T follicular helper cell (primary cell): ENCODE data around the gene PSPN.
"Not testable (repeated sequence)": the region's sequence is repeated elsewhere in the genome, so short reads cannot be mapped to it uniquely, and the experiment has no call there.

Experiments
- DNase-seq: peaks from one replicate; pipeline ENCODE4 v3.0.0-alpha.2; 2020; ENCODE audit warnings: low read depth

PSPN gene

DNA sequence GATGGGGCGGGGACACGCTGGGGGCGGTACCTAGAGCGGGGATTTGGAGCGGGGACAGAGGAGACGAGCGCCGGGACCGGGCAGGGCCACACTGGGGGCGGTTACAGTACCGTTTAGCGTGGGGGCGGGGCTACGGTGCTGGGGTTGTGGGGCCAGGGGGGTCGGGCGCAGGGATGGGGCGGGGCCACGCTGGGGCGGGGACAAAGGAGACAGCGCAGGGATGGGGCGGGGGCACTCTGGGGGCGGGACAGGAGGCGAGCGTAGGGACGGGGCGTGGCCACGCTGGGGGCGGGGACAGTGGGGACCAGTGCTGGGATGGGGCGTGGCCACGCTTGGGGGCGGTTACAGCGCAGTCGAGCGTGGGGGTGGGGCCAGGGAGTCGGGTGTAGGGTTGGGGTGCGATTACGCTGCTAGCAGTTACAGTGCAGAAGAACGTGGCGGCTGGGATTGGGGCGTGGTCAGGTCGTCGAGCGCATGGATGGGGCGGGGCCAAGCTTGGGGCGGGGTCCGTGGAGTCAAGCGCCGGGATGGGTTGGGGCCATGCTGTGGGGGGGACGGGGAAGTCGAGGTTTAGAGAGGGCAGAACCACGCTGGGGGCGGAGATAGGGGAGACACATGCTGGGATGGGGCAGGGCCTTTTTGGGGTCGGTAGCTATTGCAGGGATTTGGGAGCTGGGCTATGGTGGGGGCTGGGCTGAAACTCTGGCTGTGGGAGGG is 2.5 kb downstream of the PSPN start:
- DNase-seq = peak; percentile 97

DNA sequence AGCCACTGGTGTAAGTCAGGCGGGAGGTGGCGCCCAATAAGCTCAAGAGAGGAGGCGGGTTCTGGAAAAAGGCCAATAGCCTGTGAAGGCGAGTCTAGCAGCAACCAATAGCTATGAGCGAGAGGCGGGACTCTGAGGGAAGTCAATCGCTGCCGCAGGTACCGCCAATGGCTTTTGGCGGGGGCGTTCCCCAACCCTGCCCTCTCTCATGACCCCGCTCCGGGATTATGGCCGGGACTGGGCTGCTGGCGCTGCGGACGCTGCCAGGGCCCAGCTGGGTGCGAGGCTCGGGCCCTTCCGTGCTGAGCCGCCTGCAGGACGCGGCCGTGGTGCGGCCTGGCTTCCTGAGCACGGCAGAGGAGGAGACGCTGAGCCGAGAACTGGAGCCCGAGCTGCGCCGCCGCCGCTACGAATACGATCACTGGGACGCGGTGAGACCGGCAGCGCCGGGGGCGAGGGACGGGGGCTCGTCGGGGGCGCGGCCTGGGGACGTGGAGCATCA is 3.1 kb downstream of the PSPN start, which contains the start of gene ALKBH7:
ALKBH7 (plus strand) TSS at position 201 of the 502 bp plus-strand sequence; CDS start at position 228, 27 bp downstream.
- peak; percentile 96 for DNase-seq

DNA sequence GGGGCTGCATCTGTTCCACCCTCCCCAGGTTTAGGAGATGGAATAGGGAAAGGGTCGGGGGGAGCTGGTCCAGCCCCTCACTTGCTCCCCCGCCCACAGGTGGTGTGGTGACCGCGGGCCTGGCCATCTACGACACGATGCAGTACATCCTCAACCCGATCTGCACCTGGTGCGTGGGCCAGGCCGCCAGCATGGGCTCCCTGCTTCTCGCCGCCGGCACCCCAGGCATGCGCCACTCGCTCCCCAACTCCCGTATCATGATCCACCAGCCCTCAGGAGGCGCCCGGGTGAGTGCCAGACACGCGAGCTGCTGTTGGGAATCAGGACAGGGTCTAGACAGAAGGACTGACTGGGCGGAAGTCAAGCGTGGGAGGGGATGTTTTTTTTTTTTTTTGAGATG is 11.4 kb downstream of the PSPN start:
- no peak for DNase-seq

DNA sequence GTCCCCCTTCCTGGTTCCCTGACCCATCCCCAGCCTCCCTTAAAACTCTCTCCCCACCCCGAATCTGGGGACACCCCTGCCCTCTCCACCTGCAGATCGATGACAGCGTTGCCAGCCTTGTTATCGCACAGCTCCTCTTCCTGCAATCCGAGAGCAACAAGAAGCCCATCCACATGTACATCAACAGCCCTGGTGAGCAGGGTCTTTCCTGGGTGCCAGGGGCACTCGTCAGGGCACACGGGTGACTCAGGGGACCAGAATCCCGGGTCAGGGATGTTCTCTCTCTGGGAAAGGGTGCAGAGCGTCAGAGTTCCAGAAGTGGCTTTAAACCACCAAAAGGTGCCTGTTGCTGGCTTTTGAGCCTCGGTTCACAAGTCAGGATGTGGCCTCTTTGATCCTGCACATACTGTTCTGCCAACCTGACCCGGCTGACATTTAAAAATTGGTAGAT is 13.4 kb downstream of the PSPN start:
- DNase-seq = peak; percentile 32

DNA sequence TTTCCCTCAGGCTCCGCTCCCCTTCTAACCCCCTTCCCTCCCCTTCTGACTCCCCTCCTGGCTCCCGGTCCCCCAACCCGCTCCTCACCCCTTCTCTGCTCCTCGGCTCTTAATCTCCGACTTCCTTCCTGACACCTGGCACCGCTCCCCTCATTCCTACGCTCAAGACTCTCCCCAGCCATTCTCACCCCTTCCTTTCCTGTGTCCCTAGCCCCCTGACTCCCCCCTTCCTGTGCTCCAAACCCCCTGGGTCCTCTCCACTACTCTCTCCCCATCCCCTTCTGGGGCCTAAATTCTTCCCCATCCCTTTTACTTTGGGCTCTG is 13.7 kb downstream of the PSPN start:
- no peak for DNase-seq

DNA sequence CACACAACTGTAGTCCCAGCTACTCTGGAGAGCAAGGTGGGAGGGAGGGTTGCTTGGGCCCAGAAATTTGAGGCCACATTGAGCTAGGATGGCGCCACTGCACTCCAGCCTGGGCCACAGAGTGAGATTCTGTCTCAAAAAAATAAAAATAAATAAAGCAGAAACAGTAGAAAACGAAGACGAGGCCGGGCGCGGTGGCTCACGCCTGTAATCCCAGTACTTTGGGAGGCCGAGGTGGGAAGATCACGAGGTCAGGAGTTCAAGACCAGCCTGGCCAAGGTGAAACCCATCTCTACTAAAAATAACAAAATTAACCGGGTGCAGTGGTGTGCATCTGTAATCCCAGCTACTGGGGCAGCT is 14.9 kb downstream of the PSPN start:
- not testable (repeated sequence) for DNase-seq

DNA sequence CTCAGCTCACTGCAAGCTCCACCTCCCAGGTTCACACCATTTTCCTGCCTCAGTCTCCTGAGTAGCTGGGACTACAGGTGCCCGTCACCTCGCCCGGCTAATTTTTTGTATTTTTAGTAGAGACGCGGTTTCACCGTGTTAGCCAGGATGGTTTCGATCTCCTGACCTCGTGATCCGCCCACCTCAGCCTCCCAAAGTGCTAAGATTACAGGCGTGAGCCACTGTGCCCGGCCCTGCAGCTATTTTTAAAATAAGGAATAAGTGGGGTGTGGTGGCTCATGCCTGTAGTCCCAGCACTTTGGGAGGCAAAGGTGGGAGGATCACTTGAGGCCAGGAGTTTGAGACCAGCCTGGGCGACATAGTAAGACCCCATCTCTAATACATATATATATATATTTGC is 15.3 kb downstream of the PSPN start:
- not testable (repeated sequence) for DNase-seq

DNA sequence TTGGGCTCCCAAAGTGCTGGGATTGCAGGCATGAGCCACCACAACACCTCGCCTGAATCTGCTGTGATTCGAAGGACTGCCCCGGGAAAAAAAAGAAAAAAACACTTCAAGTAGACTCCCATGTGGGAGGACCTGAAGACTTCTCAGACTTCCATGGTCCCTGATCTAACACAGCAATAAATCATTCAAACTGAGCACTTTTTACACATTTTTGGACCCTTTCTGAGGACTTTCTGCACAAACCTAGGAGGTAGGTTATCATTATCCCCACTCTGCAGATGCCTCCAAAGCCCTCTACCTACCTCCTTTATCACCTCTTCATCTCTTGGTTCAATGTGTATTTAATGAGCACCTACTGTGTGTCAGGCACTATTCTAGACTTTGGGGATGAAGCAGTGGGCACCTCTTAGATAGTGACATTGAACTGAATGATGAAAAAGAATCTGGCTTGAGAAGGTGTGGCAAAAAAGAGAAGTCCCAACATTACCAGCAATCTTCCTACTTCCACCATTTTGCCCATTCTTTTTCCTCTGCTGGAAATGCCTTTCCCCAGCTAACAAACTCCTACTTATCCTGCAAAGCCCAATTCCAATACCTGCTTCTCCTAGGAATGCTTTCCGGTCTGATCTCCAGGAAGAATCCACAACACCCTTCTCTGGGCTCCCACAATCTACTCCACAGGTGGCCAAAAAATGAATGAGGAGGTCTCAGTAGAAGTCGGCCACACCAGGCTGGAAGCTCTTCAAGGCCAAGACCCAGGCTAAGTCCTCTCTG is 16.0 kb downstream of the PSPN start:
- no peak for DNase-seq

DNA sequence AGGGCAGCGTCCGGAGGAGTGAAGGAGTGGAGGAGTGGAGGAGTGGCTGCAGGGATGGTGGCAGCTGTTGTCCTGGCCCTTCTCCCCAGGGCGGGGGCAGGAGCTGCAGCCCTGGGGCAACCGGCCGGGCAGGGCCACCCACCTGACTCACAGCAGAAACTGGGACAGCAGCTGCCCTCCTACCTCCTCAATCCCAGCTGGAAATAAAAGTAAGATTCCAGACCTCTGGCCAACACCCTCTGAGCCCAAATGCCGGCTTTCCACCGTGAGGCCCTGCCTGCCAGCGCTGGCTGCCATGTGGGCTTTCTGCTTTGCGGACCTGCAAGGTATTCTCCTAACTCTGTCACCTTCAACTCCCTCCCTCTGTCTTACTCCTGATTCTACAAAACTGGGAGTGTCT is 17.7 kb downstream of the PSPN start:
- DNase-seq = no peak

DNA sequence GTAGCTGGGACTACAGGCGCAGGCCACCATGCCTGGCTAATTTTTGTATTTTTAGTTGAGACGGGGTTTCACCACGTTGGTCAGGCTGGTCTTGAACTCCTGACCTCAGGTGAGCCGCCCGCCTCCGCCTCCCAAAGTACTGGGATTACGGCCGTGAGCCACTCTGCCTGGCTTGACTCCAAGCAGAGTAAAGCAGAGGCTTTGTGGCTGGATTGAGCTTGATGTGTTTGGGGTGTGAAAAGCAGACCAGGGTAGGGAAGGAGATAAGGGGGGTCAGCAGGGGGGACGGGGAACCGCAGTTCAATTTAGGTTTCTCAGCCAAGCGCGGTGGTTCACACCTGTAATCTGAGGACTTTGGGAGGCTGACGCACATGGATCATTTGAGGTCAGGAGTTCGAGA is 18.6 kb downstream of the PSPN start:
- DNase-seq = no peak

DNA sequence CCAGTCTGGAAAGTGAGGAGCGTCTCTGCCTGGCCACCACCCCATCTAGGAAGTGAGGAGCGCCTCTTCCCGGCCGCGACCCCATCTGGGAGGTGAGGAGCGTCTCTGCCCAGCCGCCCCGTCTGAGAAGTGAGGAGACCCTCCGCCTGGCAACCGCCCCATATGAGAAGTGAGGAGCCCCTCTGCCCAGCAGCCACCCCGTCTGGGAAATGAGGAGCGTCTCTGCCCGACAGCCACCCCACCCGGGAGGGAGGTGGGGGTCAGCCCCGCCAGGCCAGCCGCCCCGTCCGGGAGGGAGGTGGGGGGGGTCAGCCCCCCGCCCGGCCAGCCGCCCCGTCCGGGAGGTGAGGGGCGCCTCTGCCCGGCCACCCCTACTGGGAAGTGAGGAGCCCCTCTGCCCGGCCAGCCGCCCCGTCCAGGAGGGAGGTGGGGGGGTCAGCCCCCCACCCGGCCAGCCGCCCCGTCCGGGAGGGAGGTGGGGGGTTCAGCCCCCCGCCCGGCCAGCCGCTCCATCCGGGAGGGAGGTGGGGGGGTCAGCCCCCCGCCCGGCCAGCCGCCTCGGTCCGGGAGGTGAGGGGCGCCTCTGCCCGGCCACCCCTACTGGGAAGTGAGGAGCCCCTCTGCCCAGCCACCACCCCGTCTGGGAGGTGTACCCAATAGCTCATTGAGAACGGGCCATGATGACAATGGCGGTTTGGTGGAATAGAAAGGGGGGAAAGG is 20.3 kb downstream of the PSPN start:
- not testable (repeated sequence) for DNase-seq

DNA sequence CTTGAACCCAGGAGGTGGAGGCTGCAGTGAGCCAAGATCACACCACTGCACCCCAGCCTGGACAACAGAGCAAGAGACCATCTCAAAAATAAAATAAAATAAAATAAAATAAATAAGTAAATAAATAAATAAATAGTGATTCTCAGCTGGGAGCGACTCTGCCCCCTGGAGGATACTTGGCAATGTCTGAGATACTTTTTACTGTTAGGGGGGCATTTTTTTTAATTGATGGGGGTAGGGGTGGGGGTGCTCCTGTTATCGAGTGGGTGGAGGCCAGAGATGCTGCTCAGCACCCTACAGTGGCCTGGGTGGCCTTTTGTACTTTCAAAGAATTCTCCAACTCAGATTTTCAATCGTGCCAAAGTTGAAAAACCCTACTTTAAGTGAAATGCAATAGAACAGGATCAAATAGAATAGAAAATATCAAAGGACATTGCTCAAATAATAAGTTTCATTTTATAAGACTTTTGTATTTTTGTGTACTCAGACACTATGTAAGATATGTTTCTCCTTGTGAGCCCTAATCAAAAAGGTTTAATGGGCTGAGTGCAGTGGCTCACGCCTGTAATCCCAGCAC is 21.5 kb downstream of the PSPN start:
- no peak for DNase-seq

DNA sequence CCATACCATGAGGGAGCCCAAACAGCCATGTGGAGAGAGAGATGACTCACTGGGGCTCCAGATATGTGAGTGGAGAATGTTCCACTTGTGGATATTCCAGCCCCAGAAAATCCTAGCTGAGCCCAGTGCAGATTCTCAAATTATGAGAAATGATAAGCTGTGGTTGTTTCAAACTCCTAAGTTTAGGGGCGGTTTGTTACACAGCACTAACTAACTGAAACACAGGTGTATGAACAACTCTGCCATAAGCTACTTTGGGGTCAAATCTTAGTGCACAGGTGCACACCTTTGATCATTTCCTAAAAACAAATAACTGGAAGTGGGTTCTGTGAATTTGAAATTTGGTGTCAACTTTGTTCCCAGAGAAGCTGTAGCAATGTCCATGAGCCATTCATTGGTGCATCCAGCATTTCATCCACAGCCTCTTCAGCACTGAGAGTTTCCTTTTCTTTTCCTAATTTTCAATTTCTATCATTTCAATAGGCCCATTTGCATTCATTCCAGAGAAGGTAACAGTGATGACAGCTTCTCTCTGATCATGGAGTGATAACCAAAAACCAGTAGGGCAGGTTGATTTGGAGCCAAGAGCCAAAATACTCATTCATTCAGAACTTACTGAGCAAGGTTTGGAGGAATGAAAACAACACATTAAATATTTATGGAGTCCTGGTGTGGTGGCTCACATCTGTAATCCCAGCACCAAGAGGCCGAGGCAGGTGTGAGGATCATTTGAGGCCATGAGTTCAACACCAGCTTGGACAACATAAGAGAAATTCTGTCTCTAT is 23.2 kb downstream of the PSPN start:
- DNase-seq = no peak

DNA sequence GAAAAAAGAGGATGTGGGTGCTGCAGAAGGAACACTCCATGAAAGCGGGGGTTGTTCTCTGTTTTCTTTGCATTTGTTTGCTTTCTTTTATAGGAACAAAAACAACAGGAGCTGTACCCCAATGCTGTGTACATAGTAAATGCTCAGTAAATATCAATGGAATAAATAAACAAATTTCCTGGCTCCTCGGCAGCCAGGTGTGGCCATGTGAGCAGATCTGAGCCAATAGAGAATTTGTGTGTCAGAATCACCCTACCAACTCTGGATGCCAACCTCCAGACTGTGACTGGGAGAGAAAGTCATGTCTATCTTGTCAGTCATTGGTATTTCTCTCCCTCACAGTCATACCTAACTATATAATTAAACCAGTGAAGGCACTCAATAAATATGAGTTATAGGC is 25.0 kb downstream of the PSPN start:
- no peak for DNase-seq

DNA sequence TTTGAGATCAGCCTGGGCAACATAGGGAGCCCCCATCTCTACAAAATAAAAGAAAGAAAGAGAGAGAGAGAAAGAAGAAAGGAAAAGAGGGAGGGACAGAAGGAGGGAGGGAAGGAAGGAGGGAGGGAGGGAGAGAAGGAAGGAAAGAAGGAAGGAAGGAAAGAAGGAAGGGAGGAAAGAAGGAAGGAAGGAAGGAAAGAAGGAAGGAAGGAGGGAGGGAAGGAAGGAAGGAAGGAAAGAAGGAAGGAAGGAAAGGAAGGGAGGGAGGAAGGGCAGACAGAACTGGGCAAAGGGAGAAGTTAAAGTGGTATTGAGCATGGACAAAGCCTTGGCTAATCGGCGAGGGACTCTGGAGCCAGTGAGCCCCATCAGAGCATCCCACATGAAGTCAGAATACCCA is 26.5 kb downstream of the PSPN start:
- not testable (repeated sequence) for DNase-seq

DNA sequence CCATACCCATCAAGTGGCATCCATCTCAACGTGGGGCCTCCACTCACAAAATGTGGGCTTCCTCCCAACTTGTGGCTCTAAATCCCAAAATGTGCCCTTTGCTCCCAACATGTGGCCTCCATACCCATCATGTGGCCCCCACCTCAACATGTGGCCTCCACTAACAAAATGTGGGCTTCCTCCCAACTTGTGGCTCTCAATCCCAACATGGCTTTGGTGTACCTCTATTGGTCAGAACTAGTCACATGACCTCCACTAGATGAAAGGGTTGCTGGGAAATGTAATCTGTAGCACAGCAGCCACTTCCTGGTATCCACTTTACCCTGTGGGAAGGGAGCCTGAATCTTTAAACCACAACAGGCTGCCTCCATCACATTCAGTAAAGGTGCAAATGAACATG is 32.3 kb downstream of the PSPN start:
- no peak for DNase-seq

DNA sequence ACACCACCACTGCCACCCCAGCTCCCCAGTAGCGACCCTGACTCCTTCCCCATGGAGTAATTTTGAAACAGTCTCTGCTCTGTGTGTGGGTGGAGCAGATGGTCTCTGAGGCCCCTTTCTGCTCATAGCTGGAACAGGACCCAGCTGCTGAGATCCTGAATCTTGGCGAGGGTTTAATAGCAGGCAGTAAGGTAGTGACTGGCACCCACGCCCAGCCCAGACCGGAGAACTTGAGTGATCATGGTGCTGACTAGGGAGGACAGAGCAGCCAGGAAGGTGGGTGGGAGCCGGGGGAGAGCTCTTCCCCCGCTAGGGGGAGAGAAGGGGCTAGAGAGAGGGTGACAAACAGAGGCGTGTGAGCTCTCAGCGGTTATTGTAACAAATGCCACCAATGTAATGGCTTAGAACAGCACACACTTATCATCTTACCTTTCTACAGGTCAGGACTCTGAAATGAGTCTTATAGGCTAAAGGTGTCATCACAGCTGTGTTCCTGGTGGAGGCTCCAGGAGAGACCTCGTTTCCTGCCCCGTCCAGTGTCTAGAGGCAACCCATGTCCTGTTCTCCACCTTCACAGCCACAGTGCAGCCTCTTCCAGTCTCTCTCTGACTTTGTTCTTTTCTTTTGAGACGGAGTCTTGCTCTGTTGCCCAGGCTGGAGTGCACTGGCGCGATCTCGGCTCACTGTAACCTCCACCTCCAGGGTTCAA is 35.1 kb downstream of the PSPN start:
- no peak for DNase-seq

DNA sequence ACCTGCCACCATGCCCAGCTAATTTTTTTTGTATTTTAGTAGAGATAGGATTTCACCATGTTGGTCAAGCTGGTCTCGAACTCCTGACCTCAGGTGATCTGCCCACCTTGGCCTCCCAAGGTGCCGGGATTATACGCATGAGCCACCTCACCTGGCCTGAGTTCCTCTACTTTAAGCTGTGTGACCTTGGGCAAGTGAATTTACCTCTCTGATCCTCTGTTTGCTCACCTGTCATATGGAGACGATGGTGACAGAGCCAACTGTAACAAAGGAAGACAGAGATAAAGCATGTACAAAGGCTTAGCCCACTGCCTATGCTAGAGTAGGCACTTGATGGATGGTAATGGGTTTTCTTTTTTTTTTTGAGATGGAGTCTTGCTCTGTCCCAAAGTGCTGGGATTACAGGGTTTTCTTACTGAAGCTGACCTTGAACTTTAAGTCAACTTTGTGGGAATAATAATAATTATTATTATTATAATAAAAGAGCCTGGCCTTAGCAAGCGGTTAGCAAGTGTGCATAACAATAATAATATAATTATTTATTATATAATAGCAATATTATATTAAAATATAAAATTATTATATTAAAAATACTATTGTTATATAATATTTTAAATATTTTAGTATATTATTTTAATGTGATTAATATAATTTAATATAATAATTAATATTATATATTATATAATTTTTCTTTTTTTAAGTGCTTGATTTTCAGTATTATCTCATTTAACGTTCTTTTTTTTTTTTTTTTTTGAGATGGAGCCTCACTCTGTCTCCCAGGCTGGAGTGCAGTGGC is 41.0 kb downstream of the PSPN start:
- no peak for DNase-seq

DNA sequence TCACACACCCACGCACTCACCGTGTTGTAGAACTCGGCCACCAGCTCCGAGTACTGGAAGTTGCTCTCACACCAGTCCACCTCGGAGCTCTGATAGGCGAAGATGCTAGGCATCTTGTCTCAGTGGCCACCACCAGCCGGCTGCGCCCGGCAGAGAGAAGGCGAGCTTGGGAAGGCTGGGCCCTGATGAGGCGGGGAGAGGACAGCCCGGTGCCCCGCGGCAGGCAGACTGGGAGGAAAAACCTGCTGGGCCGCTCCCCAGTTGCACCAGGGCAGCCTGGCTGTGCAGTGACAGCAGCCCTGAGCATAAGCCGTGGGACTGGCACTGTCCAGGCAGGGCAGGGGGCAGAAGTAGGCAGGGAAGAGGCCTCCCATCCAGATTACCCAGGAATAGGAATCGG is 42.3 kb downstream of the PSPN start, which contains the start of gene ACER1:
ACER1 (minus strand) TSS at position 174 of the 400 bp plus-strand sequence; CDS start at position 113, 61 bp downstream.
- DNase-seq = no peak

DNA sequence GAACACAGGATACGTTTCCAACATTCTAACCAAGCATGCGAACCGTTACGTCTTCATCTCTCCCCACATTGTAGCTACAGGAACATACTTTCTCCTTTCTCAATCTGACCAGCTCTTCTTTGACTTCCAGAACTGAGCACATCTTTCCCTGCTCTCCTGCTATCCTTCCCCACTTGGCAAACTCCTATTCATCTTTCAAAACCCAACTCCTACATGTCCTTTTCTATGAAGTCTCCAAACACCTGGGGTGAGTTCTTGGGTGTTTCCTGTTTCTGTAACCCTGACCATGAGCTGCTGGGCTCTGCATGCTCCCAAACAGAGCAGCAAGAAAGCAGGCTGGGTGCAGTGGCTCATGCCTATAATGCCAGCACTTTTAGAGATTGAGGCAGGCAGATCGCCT is 48.9 kb downstream of the PSPN start:
- DNase-seq = no peak
